ENCODE results near the gene MRPS27. TPM values are rescaled to one million over a fixed set of nuclear protein-coding genes. Genes with fewer than 3 reads are reported as not detected.

MRPS27 gene
- total RNA-seq, 4 donors from 2014 or later = 48.7 to 63.7 (median 51.9) TPM

- Histone ChIP-seq H3K4me1 (peaks cover 10% of the 10 kb centered on the region), H3K36me3 (no peaks in the 10 kb centered on the region), H3K9me3 (no peaks in the 10 kb centered on the region), H3K27me3 (no peaks in the 10 kb centered on the region), H3K4me3 (no peak overlapping the region), H3K27ac (no peak overlapping the region)
- TF ChIP-seq CTCF (IDR thresholded peaks at IDR 0.05) (peak; percentile 8 to 47), POLR2AphosphoS5 (IDR thresholded peaks at IDR 0.05) (no peak)
- 54% methylated on average over 2 of the region's 2 CpGs for WGBS
- DNase-seq (ENCODE audit: low spot score in 2 of 2) = no peak
Measured at GRCh38 chr5:72268753-72269410, 51.2 kb downstream of the MRPS27 start.

GRCh38 chr5:72268260-72268659 is 51.8 kb downstream of the MRPS27 start:
- Histone ChIP-seq H3K4me1 (peaks cover 10% of the 10 kb centered on the region), H3K27ac (no peak overlapping the region), H3K4me3 (no peak overlapping the region), H3K27me3 (no peaks in the 10 kb centered on the region), H3K36me3 (no peaks in the 10 kb centered on the region), H3K9me3 (no peaks in the 10 kb centered on the region)
- TF ChIP-seq POLR2A (IDR thresholded peaks at IDR 0.05) = no peak
- TF ChIP-seq CTCF (IDR thresholded peaks at IDR 0.05) = no peak
- TF ChIP-seq POLR2AphosphoS5 (IDR thresholded peaks at IDR 0.05) = no peak
- TF ChIP-seq EP300 (IDR thresholded peaks at IDR 0.05) = no peak
- 60% methylated on average over 2 of the region's 2 CpGs for WGBS
- no peak for DNase-seq (ENCODE audit: low spot score in 2 of 2)

GRCh38 chr5:72267685-72268084 is 52.4 kb downstream of the MRPS27 start:
- H3K4me3 ChIP-seq = no peak overlapping the region
- peaks cover 10% of the 10 kb centered on the region for H3K4me1 ChIP-seq
- H3K36me3 ChIP-seq = no peaks in the 10 kb centered on the region
- no peaks in the 10 kb centered on the region for H3K27me3 ChIP-seq
- TF ChIP-seq EP300 (IDR thresholded peaks at IDR 0.05) (no peak), CTCF (IDR thresholded peaks at IDR 0.05) (no peak), POLR2A (IDR thresholded peaks at IDR 0.05) (no peak), POLR2AphosphoS5 (IDR thresholded peaks at IDR 0.05) (no peak)
- H3K27ac ChIP-seq = no peak overlapping the region
- no peaks in the 10 kb centered on the region for H3K9me3 ChIP-seq
- DNase-seq (ENCODE audit: low spot score in 2 of 2) = no peak

GRCh38 chr5:72266862-72267261 is 53.2 kb downstream of the MRPS27 start:
- peaks cover 10% of the 10 kb centered on the region for H3K4me1 ChIP-seq
- H3K36me3 ChIP-seq = no peaks in the 10 kb centered on the region
- no peaks in the 10 kb centered on the region for H3K9me3 ChIP-seq
- no peak for TF ChIP-seq POLR2AphosphoS5 (IDR thresholded peaks at IDR 0.05)
- H3K27me3 ChIP-seq = no peaks in the 10 kb centered on the region
- 85% methylated on average over 2 of the region's 2 CpGs for WGBS
- no peak overlapping the region for H3K4me3 ChIP-seq
- H3K27ac ChIP-seq = no peak overlapping the region
- no peak for DNase-seq (ENCODE audit: low spot score in 2 of 2)

GRCh38 chr5:72265032-72265877 is 54.8 kb downstream of the MRPS27 start:
- Histone ChIP-seq H3K27me3 (no peaks in the 10 kb centered on the region), H3K36me3 (no peaks in the 10 kb centered on the region), H3K9me3 (no peaks in the 10 kb centered on the region), H3K4me1 (peaks cover 10% of the 10 kb centered on the region), H3K4me3 (no peak overlapping the region), H3K27ac (no peak overlapping the region)
- no peak for DNase-seq (ENCODE audit: low spot score in 2 of 2)
- 94% methylated on average over 5 of the region's 5 CpGs for WGBS
- TF ChIP-seq POLR2A (IDR thresholded peaks at IDR 0.05) = no peak
- TF ChIP-seq POLR2AphosphoS5 (IDR thresholded peaks at IDR 0.05) = no peak
- TF ChIP-seq CTCF (IDR thresholded peaks at IDR 0.05) = no peak
- no peak for TF ChIP-seq EP300 (IDR thresholded peaks at IDR 0.05)
